ENCODE measurements around the gene KIF1B. TPM values are rescaled to one million over a fixed set of nuclear protein-coding genes. Genes with fewer than 3 reads are reported as not detected.

Gene KIF1B
- total and polyA plus RNA-seq, 9 of the 15 experiments (the other 6 are each of a cell fraction or from before 2014, with no cell fraction given) = 2.8 to 19.8 (median 11.9) TPM

DNA sequence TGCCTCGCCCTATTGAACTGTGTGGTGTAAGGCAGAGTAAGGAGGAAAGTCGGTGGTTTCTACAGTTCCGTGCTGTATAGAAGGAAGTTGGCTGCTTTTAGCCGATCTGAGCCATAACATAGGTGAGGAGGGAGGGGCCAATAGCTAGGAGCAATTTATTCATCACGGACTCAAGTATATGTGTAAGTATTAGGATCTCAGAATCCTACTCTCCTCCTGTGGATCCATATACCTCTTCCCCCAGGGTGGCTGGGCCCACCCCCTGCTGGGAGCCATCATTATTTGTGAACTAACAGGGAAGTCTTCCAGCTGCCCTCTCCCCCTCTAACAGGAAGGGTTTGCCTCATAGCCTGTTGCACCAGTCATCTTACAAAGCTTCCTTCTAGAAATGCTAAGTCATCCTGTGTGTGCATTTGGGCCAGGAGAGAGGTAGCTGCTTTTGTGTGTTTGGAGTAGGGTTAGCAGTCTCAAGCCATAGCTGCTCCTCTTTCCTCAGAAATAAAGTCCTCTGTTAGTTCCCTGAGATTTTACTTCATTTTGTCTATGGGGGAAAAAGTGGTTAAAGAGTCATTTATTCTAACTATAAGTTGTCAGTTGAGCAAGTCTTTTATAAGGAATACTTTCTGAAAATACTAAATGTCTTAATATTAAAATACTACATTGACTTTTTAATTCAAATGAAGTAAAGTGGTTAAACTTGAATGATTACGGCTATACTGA, 205.0 kb downstream of the KIF1B start (continued):
- TF ChIP-seq, protein P1, sequence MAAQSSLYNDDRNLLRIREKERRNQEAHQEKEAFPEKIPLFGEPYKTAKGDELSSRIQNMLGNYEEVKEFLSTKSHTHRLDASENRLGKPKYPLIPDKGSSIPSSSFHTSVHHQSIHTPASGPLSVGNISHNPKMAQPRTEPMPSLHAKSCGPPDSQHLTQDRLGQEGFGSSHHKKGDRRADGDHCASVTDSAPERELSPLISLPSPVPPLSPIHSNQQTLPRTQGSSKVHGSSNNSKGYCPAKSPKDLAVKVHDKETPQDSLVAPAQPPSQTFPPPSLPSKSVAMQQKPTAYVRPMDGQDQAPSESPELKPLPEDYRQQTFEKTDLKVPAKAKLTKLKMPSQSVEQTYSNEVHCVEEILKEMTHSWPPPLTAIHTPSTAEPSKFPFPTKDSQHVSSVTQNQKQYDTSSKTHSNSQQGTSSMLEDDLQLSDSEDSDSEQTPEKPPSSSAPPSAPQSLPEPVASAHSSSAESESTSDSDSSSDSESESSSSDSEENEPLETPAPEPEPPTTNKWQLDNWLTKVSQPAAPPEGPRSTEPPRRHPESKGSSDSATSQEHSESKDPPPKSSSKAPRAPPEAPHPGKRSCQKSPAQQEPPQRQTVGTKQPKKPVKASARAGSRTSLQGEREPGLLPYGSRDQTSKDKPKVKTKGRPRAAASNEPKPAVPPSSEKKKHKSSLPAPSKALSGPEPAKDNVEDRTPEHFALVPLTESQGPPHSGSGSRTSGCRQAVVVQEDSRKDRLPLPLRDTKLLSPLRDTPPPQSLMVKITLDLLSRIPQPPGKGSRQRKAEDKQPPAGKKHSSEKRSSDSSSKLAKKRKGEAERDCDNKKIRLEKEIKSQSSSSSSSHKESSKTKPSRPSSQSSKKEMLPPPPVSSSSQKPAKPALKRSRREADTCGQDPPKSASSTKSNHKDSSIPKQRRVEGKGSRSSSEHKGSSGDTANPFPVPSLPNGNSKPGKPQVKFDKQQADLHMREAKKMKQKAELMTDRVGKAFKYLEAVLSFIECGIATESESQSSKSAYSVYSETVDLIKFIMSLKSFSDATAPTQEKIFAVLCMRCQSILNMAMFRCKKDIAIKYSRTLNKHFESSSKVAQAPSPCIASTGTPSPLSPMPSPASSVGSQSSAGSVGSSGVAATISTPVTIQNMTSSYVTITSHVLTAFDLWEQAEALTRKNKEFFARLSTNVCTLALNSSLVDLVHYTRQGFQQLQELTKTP (IDR thresholded peaks at IDR 0.05; ENCODE audit: low read depth in 1 of 2, partially characterized antibody in 2 of 2) = peak; percentile 7 to 55
- no peak for TF ChIP-seq ZNF75A (CRISPR knock-in tag; IDR thresholded peaks at IDR 0.05)
- peak in 2 of 3 experiments; percentile 63 to 91; a peak in 3 of 6 replicates for TF ChIP-seq ZBTB11 (CRISPR knock-in tag; IDR thresholded peaks at IDR 0.05)
- TF ChIP-seq, protein P2, sequence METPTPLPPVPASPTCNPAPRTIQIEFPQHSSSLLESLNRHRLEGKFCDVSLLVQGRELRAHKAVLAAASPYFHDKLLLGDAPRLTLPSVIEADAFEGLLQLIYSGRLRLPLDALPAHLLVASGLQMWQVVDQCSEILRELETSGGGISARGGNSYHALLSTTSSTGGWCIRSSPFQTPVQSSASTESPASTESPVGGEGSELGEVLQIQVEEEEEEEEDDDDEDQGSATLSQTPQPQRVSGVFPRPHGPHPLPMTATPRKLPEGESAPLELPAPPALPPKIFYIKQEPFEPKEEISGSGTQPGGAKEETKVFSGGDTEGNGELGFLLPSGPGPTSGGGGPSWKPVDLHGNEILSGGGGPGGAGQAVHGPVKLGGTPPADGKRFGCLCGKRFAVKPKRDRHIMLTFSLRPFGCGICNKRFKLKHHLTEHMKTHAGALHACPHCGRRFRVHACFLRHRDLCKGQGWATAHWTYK (CRISPR knock-in tag; IDR thresholded peaks at IDR 0.05) = peak; percentile 79; the same call in 1 of the 2 replicates
- TF ChIP-seq, protein P3, sequence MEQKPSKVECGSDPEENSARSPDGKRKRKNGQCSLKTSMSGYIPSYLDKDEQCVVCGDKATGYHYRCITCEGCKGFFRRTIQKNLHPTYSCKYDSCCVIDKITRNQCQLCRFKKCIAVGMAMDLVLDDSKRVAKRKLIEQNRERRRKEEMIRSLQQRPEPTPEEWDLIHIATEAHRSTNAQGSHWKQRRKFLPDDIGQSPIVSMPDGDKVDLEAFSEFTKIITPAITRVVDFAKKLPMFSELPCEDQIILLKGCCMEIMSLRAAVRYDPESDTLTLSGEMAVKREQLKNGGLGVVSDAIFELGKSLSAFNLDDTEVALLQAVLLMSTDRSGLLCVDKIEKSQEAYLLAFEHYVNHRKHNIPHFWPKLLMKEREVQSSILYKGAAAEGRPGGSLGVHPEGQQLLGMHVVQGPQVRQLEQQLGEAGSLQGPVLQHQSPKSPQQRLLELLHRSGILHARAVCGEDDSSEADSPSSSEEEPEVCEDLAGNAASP (IDR thresholded peaks at IDR 0.05) = no peak
- no peak for TF ChIP-seq ASH1L (IDR thresholded peaks at IDR 0.05; ENCODE audit: borderline replicate concordance, low read depth, partially characterized antibody)
- TF ChIP-seq CREB1 (IDR thresholded peaks at IDR 0.05) = no peak
- no peak for TF ChIP-seq CREB1 (CRISPR knock-in tag; IDR thresholded peaks at IDR 0.05)
- TF ChIP-seq CBX1 (IDR thresholded peaks at IDR 0.05; ENCODE audit: low read depth) = no peak
- TF ChIP-seq, protein P4, sequence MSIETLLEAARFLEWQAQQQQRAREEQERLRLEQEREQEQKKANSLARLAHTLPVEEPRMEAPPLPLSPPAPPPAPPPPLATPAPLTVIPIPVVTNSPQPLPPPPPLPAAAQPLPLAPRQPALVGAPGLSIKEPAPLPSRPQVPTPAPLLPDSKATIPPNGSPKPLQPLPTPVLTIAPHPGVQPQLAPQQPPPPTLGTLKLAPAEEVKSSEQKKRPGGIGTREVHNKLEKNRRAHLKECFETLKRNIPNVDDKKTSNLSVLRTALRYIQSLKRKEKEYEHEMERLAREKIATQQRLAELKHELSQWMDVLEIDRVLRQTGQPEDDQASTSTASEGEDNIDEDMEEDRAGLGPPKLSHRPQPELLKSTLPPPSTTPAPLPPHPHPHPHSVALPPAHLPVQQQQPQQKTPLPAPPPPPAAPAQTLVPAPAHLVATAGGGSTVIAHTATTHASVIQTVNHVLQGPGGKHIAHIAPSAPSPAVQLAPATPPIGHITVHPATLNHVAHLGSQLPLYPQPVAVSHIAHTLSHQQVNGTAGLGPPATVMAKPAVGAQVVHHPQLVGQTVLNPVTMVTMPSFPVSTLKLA (conservative IDR thresholded peaks at IDR 0.05) = peak; percentile 56 to 62
- 0 out of 2 replicates have a peak, but pooled peaks have one; percentile 31 for TF ChIP-seq ELF4 (CRISPR knock-in tag; IDR thresholded peaks at IDR 0.05)
- peak; percentile 73 for TF ChIP-seq TAF9B (IDR thresholded peaks at IDR 0.05; ENCODE audit: partially characterized antibody)
- peak; percentile 78 for TF ChIP-seq MEF2D (tag; conservative IDR thresholded peaks at IDR 0.05; ENCODE audit: low read depth)
